ENCODE data around the gene PCDHGA1. TPM values are rescaled to one million over a fixed set of nuclear protein-coding genes. Genes with fewer than 3 reads are reported as not detected.

Gene PCDHGA1
- total RNA-seq (under 1 TPM in 6 of 7 donors, not detected in 1; 0.17 to 0.52 (median 0.36) TPM), polyA plus RNA-seq (under 1 TPM; 0.04 to 0.06 (median 0.06) TPM)
- long read RNA-seq, donor 1: 0 reads
- long read RNA-seq, donor 2: 0 reads

DNA sequence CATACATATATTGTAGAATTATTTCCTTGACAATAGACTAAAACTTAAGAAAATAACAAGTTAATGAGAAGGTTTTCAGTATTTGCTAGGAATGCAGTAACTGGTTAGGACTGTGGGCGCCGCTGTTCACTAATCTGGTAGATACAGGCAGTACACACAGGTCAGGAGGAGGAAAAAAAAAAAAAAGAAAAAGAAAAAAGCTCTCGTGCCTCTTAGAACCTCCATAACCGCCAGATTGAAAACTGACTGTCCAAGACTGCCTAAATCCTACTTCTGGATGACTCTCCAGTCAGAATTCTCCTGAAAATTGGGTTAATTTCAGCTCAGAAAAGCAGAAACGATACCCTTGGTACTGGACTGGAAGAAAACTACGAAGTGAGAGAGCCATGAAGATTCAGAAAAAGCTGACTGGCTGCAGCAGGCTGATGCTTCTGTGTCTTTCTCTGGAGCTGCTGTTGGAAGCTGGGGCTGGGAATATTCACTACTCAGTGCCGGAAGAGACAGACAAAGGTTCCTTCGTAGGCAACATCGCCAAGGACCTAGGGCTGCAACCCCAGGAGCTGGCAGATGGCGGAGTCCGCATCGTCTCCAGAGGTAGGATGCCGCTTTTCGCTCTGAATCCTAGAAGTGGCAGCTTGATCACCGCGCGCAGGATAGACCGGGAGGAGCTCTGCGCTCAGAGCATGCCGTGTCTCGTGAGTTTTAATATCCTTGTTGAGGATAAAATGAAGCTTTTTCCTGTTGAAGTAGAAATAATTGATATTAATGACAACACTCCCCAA is at the start of gene PCDHGA1:
TSS of gene PCDHGA1 (plus strand) at position 216 of the 782 bp plus-strand sequence.
- DNase-seq: no peak
- WGBS, 5 donors: 23 to 36% (median 27%) methylated on average over 21 of the region's 21 CpGs
- H3K4me1 ChIP-seq: no peaks in the 10 kb centered on the region
- no peaks in the 10 kb centered on the region for H3K36me3 ChIP-seq
- H3K4me3 ChIP-seq: no peak within 1 kb of the TSS
- intact Hi-C loops (cut with DNase I; ENCODE audit: low total_unique reads): no loop called here
- peaks cover 0 to 91% (median 18%) of the 10 kb centered on the region in 7 donors for H3K27me3 ChIP-seq (replicated peaks in 1 of 7)
- H3K9me3 ChIP-seq: peaks cover 0 to 98% (median 87%) of the 10 kb centered on the region in 8 donors
- no peak within 1 kb of the TSS for H3K27ac ChIP-seq
- TF ChIP-seq, protein P1, sequence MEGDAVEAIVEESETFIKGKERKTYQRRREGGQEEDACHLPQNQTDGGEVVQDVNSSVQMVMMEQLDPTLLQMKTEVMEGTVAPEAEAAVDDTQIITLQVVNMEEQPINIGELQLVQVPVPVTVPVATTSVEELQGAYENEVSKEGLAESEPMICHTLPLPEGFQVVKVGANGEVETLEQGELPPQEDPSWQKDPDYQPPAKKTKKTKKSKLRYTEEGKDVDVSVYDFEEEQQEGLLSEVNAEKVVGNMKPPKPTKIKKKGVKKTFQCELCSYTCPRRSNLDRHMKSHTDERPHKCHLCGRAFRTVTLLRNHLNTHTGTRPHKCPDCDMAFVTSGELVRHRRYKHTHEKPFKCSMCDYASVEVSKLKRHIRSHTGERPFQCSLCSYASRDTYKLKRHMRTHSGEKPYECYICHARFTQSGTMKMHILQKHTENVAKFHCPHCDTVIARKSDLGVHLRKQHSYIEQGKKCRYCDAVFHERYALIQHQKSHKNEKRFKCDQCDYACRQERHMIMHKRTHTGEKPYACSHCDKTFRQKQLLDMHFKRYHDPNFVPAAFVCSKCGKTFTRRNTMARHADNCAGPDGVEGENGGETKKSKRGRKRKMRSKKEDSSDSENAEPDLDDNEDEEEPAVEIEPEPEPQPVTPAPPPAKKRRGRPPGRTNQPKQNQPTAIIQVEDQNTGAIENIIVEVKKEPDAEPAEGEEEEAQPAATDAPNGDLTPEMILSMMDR (IDR thresholded peaks at IDR 0.05 in 8 of 11, conservative IDR thresholded peaks at IDR 0.05 in 3 of 11): peak in 2 of 11 experiments; percentile 7 to 14
- no peak for TF ChIP-seq POLR2AphosphoS5 (IDR thresholded peaks at IDR 0.05)
- TF ChIP-seq POLR2A (IDR thresholded peaks at IDR 0.05): no peak

DNA sequence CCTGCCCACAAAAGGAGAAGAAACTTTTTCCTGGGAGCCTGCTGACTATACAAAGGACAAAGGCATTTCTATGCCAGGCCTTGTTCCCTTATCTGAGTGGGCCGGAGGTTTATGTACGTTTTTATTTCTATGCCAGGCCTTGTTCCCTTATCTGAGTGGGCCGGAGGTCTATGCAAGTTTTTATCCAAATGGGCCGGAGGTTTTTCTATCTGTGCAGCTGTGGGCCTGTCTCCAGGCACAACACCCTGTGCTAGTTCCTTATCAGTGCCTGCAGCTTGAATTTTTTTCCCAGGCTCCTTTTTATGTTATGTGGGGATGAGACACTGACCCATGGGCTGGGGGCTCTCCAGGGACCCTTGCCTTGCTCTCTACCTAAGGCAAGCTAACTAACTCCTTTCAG is 31.9 kb upstream of the PCDHGA1 start:
- 80 to 93% (median 89%) methylated on average over 4 of the region's 4 CpGs for WGBS, 5 donors
- Histone ChIP-seq H3K27me3 (replicated peaks in 1 of 7) (no peaks in the 10 kb centered on the region), H3K36me3 (peaks cover 0 to 76% (median 14%) of the 10 kb centered on the region in 6 donors), H3K9me3 (peaks cover 19 to 100% (median 100%) of the 10 kb centered on the region in 8 donors), H3K27ac (no peak overlapping the region), H3K4me3 (no peak overlapping the region), H3K4me1 (no peaks in the 10 kb centered on the region)
- TF ChIP-seq POLR2AphosphoS5 (IDR thresholded peaks at IDR 0.05) (no peak), POLR2A (IDR thresholded peaks at IDR 0.05) (no peak)
- TF ChIP-seq, protein P1 (IDR thresholded peaks at IDR 0.05 in 8 of 11, conservative IDR thresholded peaks at IDR 0.05 in 3 of 11): no peak
- intact Hi-C loops (cut with DNase I; ENCODE audit: low total_unique reads): no loop called here
- DNase-seq: no peak

DNA sequence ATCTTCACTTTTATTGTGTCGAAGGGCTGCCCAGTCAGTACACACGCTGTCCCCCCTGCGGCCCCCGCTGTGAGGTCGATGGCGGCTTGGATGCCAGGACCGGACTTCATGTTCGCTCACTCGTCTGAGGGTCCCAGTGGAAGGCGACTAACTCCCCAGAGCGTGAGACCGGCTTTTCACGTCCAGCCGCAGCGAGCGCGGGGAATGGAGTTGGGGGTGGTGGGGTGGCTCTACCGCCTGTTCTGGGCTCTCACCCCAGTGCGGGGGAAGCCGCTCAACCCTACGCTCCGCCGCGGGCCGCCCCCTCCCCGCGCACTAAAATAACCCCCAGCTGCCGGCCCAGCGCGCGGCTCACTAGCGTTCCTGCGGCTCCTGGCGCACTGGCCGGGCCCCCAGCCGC is 26.6 kb upstream of the PCDHGA1 start, which contains the start of gene SLC25A2:
TSS of gene SLC25A2 (minus strand) at position 294 of the 400 bp plus-strand sequence. CDS start at position 110, 184 bp downstream.
- intact Hi-C loops (cut with DNase I; ENCODE audit: low total_unique reads): no loop called here
- no peaks in the 10 kb centered on the region for H3K27me3 ChIP-seq (replicated peaks in 1 of 7)
- H3K27ac ChIP-seq: no peak within 1 kb of the TSS
- DNase-seq: no peak
- peak within 1 kb of the TSS in 1 of 8 donors; percentile 15 for H3K4me3 ChIP-seq
- peaks cover 32 to 100% (median 100%) of the 10 kb centered on the region in 8 donors for H3K9me3 ChIP-seq
- no peaks in the 10 kb centered on the region for H3K4me1 ChIP-seq
- peaks cover 0 to 65% (median 0%) of the 10 kb centered on the region in 6 donors for H3K36me3 ChIP-seq
- TF ChIP-seq, protein P1 (IDR thresholded peaks at IDR 0.05 in 8 of 11, conservative IDR thresholded peaks at IDR 0.05 in 3 of 11): no peak
- TF ChIP-seq POLR2AphosphoS5 (IDR thresholded peaks at IDR 0.05) (no peak), POLR2A (IDR thresholded peaks at IDR 0.05) (no peak)
- 55 to 78% (median 64%) methylated on average over 28 to 36 of the region's 36 CpGs for WGBS, 5 donors

DNA sequence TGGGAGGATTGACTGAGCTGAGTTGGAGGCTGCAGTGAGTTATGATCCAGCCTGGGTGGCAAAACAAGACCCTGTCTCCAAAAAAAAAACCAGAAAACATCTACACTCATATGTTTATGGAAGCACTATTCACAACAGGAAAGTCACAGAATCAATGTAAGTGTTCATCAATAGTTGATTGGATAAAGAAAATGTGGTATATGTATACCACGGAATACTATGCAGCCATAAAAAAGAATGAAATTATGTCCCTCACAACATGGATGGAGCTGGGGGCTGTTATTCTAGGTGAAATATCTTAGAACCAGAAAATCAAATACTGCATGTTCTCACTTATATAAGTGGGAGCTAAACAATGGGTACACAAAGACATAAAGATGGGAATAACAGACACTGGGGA is 23.7 kb upstream of the PCDHGA1 start:
- Histone ChIP-seq H3K4me1 (no peaks in the 10 kb centered on the region), H3K4me3 (no peak overlapping the region), H3K9me3 (peaks cover 29 to 100% (median 100%) of the 10 kb centered on the region in 8 donors), H3K27me3 (replicated peaks in 1 of 7) (no peaks in the 10 kb centered on the region), H3K36me3 (peaks cover 0 to 62% (median 2%) of the 10 kb centered on the region in 6 donors), H3K27ac (no peak overlapping the region)
- TF ChIP-seq POLR2A (IDR thresholded peaks at IDR 0.05) (no peak), POLR2AphosphoS5 (IDR thresholded peaks at IDR 0.05) (no peak)
- TF ChIP-seq, protein P1 (IDR thresholded peaks at IDR 0.05 in 8 of 11, conservative IDR thresholded peaks at IDR 0.05 in 3 of 11): no peak
- no peak for DNase-seq
- 91 to 100% (median 100%) methylated on average over 1 of the region's 1 CpG for WGBS, 5 donors
- intact Hi-C loops (cut with DNase I; ENCODE audit: low total_unique reads): no loop called here

Data from spleen (tissue), 13 donors.